Measurements from ENCODE around the gene TRIAP1. TPM values are rescaled to one million over a fixed set of nuclear protein-coding genes. Genes with fewer than 3 reads are reported as not detected.

TRIAP1 gene
- polyA plus RNA-seq, 4 donors = 29.5 to 36.6 (median 34.3) TPM

- no peak overlapping the region for H3K4me3 ChIP-seq (ENCODE audit: low read depth in 1 of 3, low read length in 3 of 3)
- 60 to 73% (median 65%) methylated on average over 5 of the region's 5 CpGs for WGBS, 3 donors
- no peaks in the 10 kb centered on the region for H3K36me3 ChIP-seq (ENCODE audit: control insufficient read depth in 3 of 3, insufficient read depth in 2 of 3, low read depth in 1 of 3, low read length in 3 of 3)
- peaks cover 0 to 4% (median 0%) of the 10 kb centered on the region in 3 donors for H3K4me1 ChIP-seq (ENCODE audit: control insufficient read depth in 3 of 3, insufficient read depth in 2 of 3, low read depth in 1 of 3, low read length in 2 of 3)
- FAIRE-seq = no peak
- H3K9me3 ChIP-seq (ENCODE audit: control insufficient read depth in 2 of 2, insufficient read depth in 1 of 2, low read depth in 1 of 2, low read length in 1 of 2) = no peaks in the 10 kb centered on the region
- H3K27me3 ChIP-seq (ENCODE audit: control insufficient read depth in 3 of 3, insufficient read depth in 3 of 3, low read length in 3 of 3) = peaks cover 0 to 6% (median 4%) of the 10 kb centered on the region in 3 donors
- no peak overlapping the region for H3K27ac ChIP-seq (ENCODE audit: low read depth in 1 of 3, low read length in 2 of 3)
- no peak for DNase-seq
These were observed 46.7 kb downstream of the TRIAP1 start for GRCh38 chr12:120399531-120399930.

GRCh38 chr12:120397824-120398540 lies 48.2 kb downstream of the TRIAP1 start:
- Histone ChIP-seq H3K4me3 (ENCODE audit: low read depth in 1 of 3, low read length in 3 of 3) (peak overlapping the region in 1 of 3 donors; percentile 22), H3K4me1 (ENCODE audit: control insufficient read depth in 3 of 3, insufficient read depth in 2 of 3, low read depth in 1 of 3, low read length in 2 of 3) (peaks cover 0 to 4% (median 0%) of the 10 kb centered on the region in 3 donors), H3K9me3 (ENCODE audit: control insufficient read depth in 2 of 2, insufficient read depth in 1 of 2, low read depth in 1 of 2, low read length in 1 of 2) (no peaks in the 10 kb centered on the region), H3K27ac (ENCODE audit: low read depth in 1 of 3, low read length in 2 of 3) (no peak overlapping the region), H3K27me3 (ENCODE audit: control insufficient read depth in 3 of 3, insufficient read depth in 3 of 3, low read length in 3 of 3) (peaks cover 0 to 6% (median 2%) of the 10 kb centered on the region in 3 donors), H3K36me3 (ENCODE audit: control insufficient read depth in 3 of 3, insufficient read depth in 2 of 3, low read depth in 1 of 3, low read length in 3 of 3) (no peaks in the 10 kb centered on the region)
- 62 to 76% (median 69%) methylated on average over 32 to 33 of the region's 33 CpGs for WGBS, 3 donors
- FAIRE-seq (no peak), DNase-seq (no peak)

DNA sequence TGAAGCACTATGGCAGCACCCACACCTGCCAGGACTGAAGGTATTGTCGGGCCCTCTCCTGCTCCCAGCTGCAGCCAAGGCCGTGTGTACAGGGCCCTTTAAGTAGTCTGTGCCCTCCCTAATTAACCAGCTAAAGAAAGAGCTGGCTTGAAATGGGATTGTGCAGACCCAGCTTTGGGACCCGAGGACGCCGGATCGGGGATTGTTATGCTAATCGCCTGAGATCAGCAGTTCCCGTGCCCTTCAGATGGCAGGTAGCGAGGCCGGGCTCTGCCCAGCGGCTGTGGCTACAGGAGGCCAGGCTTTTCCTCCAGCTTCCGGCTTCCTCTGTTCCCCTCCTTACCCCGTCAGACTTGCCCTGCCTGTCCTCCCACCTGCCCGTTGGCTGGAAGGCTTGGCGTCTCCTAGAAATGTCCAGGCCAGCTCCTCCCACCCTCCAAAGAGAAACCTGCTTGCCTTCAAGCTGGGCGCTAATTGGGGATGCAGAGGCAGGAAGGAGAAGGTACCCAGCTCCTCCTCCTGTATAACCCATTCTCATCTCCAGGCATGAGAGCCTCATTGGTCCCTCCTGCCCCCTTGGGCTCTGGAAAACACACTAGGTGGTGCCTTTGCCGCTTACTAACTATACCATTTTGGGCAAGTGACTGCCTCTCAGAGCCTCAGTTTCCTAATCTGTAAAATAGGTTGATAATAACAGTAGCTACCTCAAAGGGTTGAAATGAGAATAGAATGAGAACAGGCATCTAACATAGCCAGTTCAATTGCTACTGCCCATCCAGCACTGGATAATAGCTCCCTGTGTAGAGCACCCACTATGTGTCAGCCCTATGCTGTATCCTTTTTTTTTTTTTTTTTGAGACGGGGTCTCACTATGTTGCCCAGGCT lies 51.5 kb downstream of the TRIAP1 start:
- Histone ChIP-seq H3K9me3 (ENCODE audit: control insufficient read depth in 2 of 2, insufficient read depth in 1 of 2, low read depth in 1 of 2, low read length in 1 of 2) (no peaks in the 10 kb centered on the region), H3K4me1 (ENCODE audit: control insufficient read depth in 3 of 3, insufficient read depth in 2 of 3, low read depth in 1 of 3, low read length in 2 of 3) (peaks cover 0 to 4% (median 0%) of the 10 kb centered on the region in 3 donors), H3K4me3 (ENCODE audit: low read depth in 1 of 3, low read length in 3 of 3) (no peak overlapping the region), H3K36me3 (ENCODE audit: control insufficient read depth in 3 of 3, insufficient read depth in 2 of 3, low read depth in 1 of 3, low read length in 3 of 3) (no peaks in the 10 kb centered on the region), H3K27me3 (ENCODE audit: control insufficient read depth in 3 of 3, insufficient read depth in 3 of 3, low read length in 3 of 3) (peaks cover 0 to 6% (median under 1%) of the 10 kb centered on the region in 3 donors), H3K27ac (ENCODE audit: low read depth in 1 of 3, low read length in 2 of 3) (peak overlapping the region in 2 of 3 donors; percentile 21 to 69)
- WGBS, 3 donors = 18 to 25% (median 19%) methylated on average over 17 to 18 of the region's 18 CpGs
- FAIRE-seq (no peak), DNase-seq (peak; percentile 68 to 74)

Other genes with a start within 250 kb of the TRIAP1 start
- 1,000 to 10,000 TPM; 2,529 to 5,599 (median 3,641) TPM for gene RPLP0, start 245.3 kb downstream of the TRIAP1 start, polyA plus RNA-seq
- 100 to 1,000 TPM in 3 of 4 donors, 10 to 100 TPM in 1; 79.3 to 132 (median 115) TPM for gene PXN, start 180.7 kb downstream of the TRIAP1 start, polyA plus RNA-seq
- not detected for gene RNU4-2, start 154.5 kb downstream of the TRIAP1 start, polyA plus RNA-seq
- not detected for gene RNU4-1, start 153.1 kb downstream of the TRIAP1 start, polyA plus RNA-seq
- 1 to 10 TPM; 1.4 to 8.1 (median 2.5) TPM for gene SIRT4, start 144.1 kb downstream of the TRIAP1 start, polyA plus RNA-seq
- gene PLA2G1B, start 118.6 kb downstream of the TRIAP1 start, polyA plus RNA-seq = 10 to 100 TPM in 1 of 4 donors, 1 to 10 TPM in 2, under 1 TPM in 1; 0.53 to 19.9 (median 5.2) TPM
- gene MSI1, start 77.2 kb downstream of the TRIAP1 start, polyA plus RNA-seq = 10 to 100 TPM in 1 of 4 donors, 1 to 10 TPM in 1, under 1 TPM in 2; 0.54 to 10.8 (median 3.5) TPM
- gene COX6A1, start 8.3 kb downstream of the TRIAP1 start, polyA plus RNA-seq = 1,000 to 10,000 TPM in 3 of 4 donors, 100 to 1,000 TPM in 1; 389 to 1,784 (median 1,396) TPM
- gene GATC, start 60 bp upstream of the TRIAP1 start, polyA plus RNA-seq = 10 to 100 TPM; 13.8 to 33.6 (median 18.2) TPM
- gene SRSF9, start 23.4 kb upstream of the TRIAP1 start, polyA plus RNA-seq = 100 to 1,000 TPM in 3 of 4 donors, 10 to 100 TPM in 1; 96.6 to 139 (median 123) TPM
- 100 to 1,000 TPM; 312 to 554 (median 387) TPM for gene DYNLL1, start 49.7 kb upstream of the TRIAP1 start, polyA plus RNA-seq
- 10 to 100 TPM; 33.2 to 50.8 (median 41.4) TPM for gene COQ5, start 82.8 kb upstream of the TRIAP1 start, polyA plus RNA-seq
- gene RNF10, start 88.0 kb upstream of the TRIAP1 start, polyA plus RNA-seq = 100 to 1,000 TPM in 3 of 4 donors, 10 to 100 TPM in 1; 76.8 to 261 (median 130) TPM
- gene POP5, start 135.0 kb upstream of the TRIAP1 start, polyA plus RNA-seq = 10 to 100 TPM; 20.0 to 59.9 (median 43.8) TPM
- 1 to 10 TPM in 1 of 4 donors, under 1 TPM in 2, not detected in 1; 0.67 to 1.5 (median 0.74) TPM for gene CABP1, start 194.2 kb upstream of the TRIAP1 start, polyA plus RNA-seq
- gene MLEC, start 240.8 kb upstream of the TRIAP1 start, polyA plus RNA-seq = 100 to 1,000 TPM in 2 of 4 donors, 10 to 100 TPM in 1, 1 to 10 TPM in 1; 9.7 to 228 (median 95.8) TPM

Measured in small intestine (tissue), 7 donors.